Lower leg skin (tissue), 3 donors: ENCODE measurements around the gene SPOCD1.

Source experiments
- CTCF ChIP-seq, 3 donors: fragments of 450-650 bp; IDR thresholded peaks; one replicate each; pipeline ENCODE4 v1.5.1; 2016; ENCODE audit warnings: antibody characterized with exemption in 3 of 3, mild to moderate bottlenecking in 3 of 3, moderate library complexity in 2 of 3
- POLR2A ChIP-seq, 2 donors: fragments of 450-650 bp; IDR thresholded peaks; one replicate each; pipeline ENCODE4 v1.6.1; 2016 to 2017; ENCODE audit warnings: antibody characterized with exemption in 2 of 2, mild to moderate bottlenecking in 1 of 2, moderate library complexity in 1 of 2

- TF ChIP-seq CTCF (IDR thresholded peaks at IDR 0.05) = no peak
- no peak for TF ChIP-seq POLR2A (IDR thresholded peaks at IDR 0.05)
These were observed 59.2 kb downstream of the SPOCD1 start for GRCh38 chr1:31756578-31756977.
